T-cell (primary cell): ENCODE results near the gene DYSF. TPM values are rescaled to one million over a fixed set of nuclear protein-coding genes. Genes with fewer than 3 reads are reported as not detected.

ENCODE experiments used
- ATAC-seq, 4 experiments: fragments of 200-7000 bp in 3 of 4; fragments of 150-1000 bp in 1 of 4; cut with Tn5 transposase; replicated peaks in 1 of 4; 1 replicate in 3 of 4; 2 replicates in 1 of 4; pipeline ENCODE4 v1.10.0; 2021; ENCODE audit warnings: moderate library complexity in 3 of 4, mild to moderate bottlenecking in 2 of 4, moderate number of reproducible peaks in 1 of 4
- CTCF ChIA-PET, 2 donors: fragments of 300-600 bp; sonication (Branson Sonifier 250); formaldehyde crosslinking; loops; one replicate each; lab custom pipeline; 2022; ENCODE audit warnings: antibody characterized with exemption in 2 of 2; lab: Charles Lee
- POLR2A ChIA-PET, 2 donors: fragments of 300-600 bp; sonication (Branson Sonifier 250); formaldehyde crosslinking; loops; one replicate each; lab custom pipeline; 2022; ENCODE audit warnings: antibody characterized with exemption in 2 of 2; lab: Charles Lee
- DNase-seq, 35 experiments: peaks; one replicate each; pipeline versions ENCODE4 v3.0.0 to v3.0.0-alpha.2; 2013 to 2023
- H3K27ac ChIP-seq: one replicate; pipeline ENCODE4 v1.5.1; 2013; ENCODE audit warnings: low read length
- H3K27me3 ChIP-seq, 2 experiments: replicated peaks in 1 of 2; 1 replicate in 1 of 2; 2 replicates in 1 of 2; pipeline versions ENCODE4 v1.6.1 to v1.7.0; 2013; ENCODE audit warnings: low read length in 1 of 2, mixed read lengths in 1 of 2; ENCODE audit not compliant: control insufficient read depth in 2 of 2, insufficient read depth in 2 of 2; ENCODE audit errors: extremely low read depth in 1 of 2
- H3K36me3 ChIP-seq, 2 donors: 1 replicate in 1 of 2; 2 replicates in 1 of 2; pipeline versions ENCODE4 v1.6.1 to v1.7.0; 2013; ENCODE audit warnings: low read length in 1 of 2; ENCODE audit not compliant: control insufficient read depth in 2 of 2, insufficient read depth in 1 of 2; ENCODE audit errors: extremely low read depth in 1 of 2
- H3K4me1 ChIP-seq, 2 experiments: 1 replicate in 1 of 2; 2 replicates in 1 of 2; pipeline versions ENCODE4 v1.6.1 to v1.7.0; 2013; ENCODE audit warnings: low read length in 2 of 2, mixed read lengths in 1 of 2; ENCODE audit not compliant: insufficient read depth in 2 of 2, control insufficient read depth in 1 of 2; ENCODE audit errors: extremely low read depth in 1 of 2
- H3K4me3 ChIP-seq, 2 donors: 1 replicate in 1 of 2; 2 replicates in 1 of 2; pipeline versions ENCODE4 v1.5.1 to v1.7.0; 2013; ENCODE audit warnings: mild to moderate bottlenecking in 2 of 2, low read length in 1 of 2, moderate library complexity in 1 of 2; ENCODE audit not compliant: control insufficient read depth in 1 of 2; ENCODE audit errors: extremely low read depth in 1 of 2
- H3K9me3 ChIP-seq: 2 replicates; pipeline ENCODE4 v1.7.0; 2013
- H3K27ac Mint-ChIP-seq, 2 donors: one replicate each; pipeline ENCODE4 v1.8.0; 2020 to 2021; ENCODE audit warnings: mild to moderate bottlenecking in 2 of 2, mixed read lengths in 2 of 2
- H3K27me3 Mint-ChIP-seq, 2 donors: one replicate each; pipeline ENCODE4 v1.8.0; 2021 to 2022; ENCODE audit warnings: mixed read lengths in 2 of 2
- H3K36me3 Mint-ChIP-seq: one replicate; pipeline ENCODE4 v1.8.0; 2021; ENCODE audit warnings: mixed read lengths
- H3K4me1 Mint-ChIP-seq, 3 donors: one replicate each; pipeline ENCODE4 v1.8.0; 2020 to 2022; ENCODE audit warnings: mixed read lengths in 3 of 3, mild to moderate bottlenecking in 1 of 3
- H3K4me3 Mint-ChIP-seq, 3 donors: one replicate each; pipeline ENCODE4 v1.8.0; 2020 to 2022; ENCODE audit warnings: mild to moderate bottlenecking in 3 of 3, mixed read lengths in 3 of 3, moderate library complexity in 3 of 3
- H3K9me3 Mint-ChIP-seq, 3 donors: one replicate each; pipeline ENCODE4 v1.8.0; 2020 to 2022; ENCODE audit warnings: mixed read lengths in 3 of 3
- WGBS: methylation state at CpG from one replicate; pipeline ENCODE4 v1.1.5; 2013; ENCODE audit warnings: missing lambda C conversion rate; ENCODE audit not compliant: insufficient coverage; 5-methylcytosine and 5-hydroxymethylcytosine counted together
- total RNA-seq, 35 experiments: library from RNA in 6 of 35; stranded (reverse) in 6 of 35; fragments of 120-200 nt in 1 of 35; gene quantifications; one replicate each; pipeline versions ENCODE4 v1.2.1 to v1.2.4 and lab custom pipeline; 2013 to 2026

DYSF gene
- total RNA-seq, 5 donors from 2014 or later (not counting 1 experiment from before 2014, with no cell fraction given), result 0.56 to 3.4 (median 1.9) TPM

DNA sequence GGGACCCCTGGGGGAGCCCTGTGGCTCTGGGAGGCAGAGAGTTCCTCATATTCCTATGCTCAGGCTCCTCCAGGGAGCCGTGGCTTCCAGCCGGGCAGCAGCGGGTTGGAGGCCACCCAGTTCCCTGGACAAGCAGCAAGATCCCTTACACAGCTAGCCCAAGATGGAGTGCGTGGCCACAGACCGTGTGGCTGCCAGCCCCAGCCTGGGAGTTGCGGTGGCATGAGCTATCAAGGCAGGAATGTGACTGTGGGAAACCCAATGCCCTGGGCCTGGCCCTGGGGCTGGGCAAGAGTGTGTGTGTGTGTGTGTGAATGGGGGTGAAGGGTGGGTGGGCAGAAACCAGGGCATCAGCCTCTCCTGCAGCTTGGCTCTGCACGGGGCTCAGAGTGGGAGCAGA lies 130.5 kb downstream of the DYSF start:
- Mint-ChIP-seq H3K36me3 (no peaks in the 10 kb centered on the region), H3K4me1 (no peaks in the 10 kb centered on the region), H3K9me3 (no peaks in the 10 kb centered on the region), H3K27ac (no peak overlapping the region), H3K27me3 (no peaks in the 10 kb centered on the region), H3K4me3 (no peak overlapping the region)
- 81% methylated on average over 7 of the region's 7 CpGs for WGBS
- Histone ChIP-seq H3K4me3 (no peak overlapping the region), H3K27me3 (peaks cover 0 to 18% of the 10 kb centered on the region in 2 experiments), H3K9me3 (no peaks in the 10 kb centered on the region), H3K4me1 (no peaks in the 10 kb centered on the region), H3K27ac (no peak overlapping the region), H3K36me3 (no peaks in the 10 kb centered on the region)
- ChIA-PET POLR2A (no interaction called here), CTCF (no interaction called here)
- ATAC-seq (no peak), DNase-seq (no peak)

DNA sequence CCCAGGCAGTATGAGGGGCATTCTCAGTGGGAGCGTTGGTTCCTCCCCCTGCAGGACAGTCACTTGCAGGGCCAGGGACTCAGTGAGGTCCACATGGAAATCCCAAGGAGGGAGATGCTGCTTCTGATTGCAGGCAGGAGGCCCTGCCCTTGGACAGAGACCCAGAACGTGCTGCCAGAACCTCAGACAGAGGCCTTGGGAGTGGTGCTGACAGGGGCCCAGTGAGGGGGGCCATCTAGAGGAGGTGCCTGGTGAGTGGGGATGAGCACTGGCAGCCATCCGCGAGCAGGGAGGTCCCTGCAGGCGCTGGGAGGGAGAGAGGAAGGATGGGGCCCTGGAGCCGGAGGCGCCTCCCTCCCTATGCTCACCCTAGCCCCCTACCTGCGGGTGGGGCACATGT lies 133.1 kb downstream of the DYSF start:
- no peak for DNase-seq
- no peaks in the 10 kb centered on the region for H3K9me3 ChIP-seq
- Mint-ChIP-seq H3K27me3 (no peaks in the 10 kb centered on the region), H3K4me3 (no peak overlapping the region), H3K9me3 (no peaks in the 10 kb centered on the region), H3K27ac (no peak overlapping the region), H3K36me3 (no peaks in the 10 kb centered on the region), H3K4me1 (no peaks in the 10 kb centered on the region)
- peaks cover 0 to 13% of the 10 kb centered on the region in 2 experiments for H3K27me3 ChIP-seq
- ATAC-seq, result no peak
- ChIA-PET POLR2A (no interaction called here), CTCF (no interaction called here)
- no peak overlapping the region for H3K4me3 ChIP-seq
- H3K36me3 ChIP-seq, result no peaks in the 10 kb centered on the region
- 92% methylated on average over 3 of the region's 8 CpGs for whole genome bisulfite sequencing
- no peaks in the 10 kb centered on the region for H3K4me1 ChIP-seq
- no peak overlapping the region for H3K27ac ChIP-seq

DNA sequence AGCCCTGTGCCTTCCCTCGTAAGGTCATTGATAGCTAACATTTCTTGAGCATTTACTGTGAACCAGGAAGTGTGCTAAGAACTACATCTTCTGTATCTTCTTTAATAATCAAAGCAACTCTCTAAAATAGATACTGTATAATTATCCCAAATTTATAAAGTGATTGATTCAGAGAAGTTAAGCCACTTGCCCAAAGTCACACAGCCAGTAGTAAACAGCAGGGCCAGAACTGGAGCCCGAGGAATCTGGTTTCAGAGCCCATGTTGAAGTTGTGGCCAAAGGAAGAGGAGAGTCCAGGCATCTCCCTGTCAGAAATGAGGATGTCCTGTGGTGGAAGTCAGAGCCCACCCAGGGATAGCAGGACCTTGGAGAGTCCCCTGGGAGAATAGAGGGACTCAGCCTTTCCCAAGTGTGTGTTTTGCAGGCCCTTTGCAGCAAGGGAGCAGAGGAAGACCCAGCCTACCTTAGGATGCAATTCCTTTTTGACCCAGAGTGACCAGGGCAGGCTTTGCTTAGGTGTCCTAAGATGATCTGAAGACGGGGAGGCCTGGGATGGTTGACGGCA lies 134.2 kb downstream of the DYSF start:
- H3K27me3 ChIP-seq, result peaks cover 0 to 19% of the 10 kb centered on the region in 2 experiments
- CTCF ChIA-PET, result no interaction called here
- no peak for DNase-seq
- no peaks in the 10 kb centered on the region for H3K36me3 Mint-ChIP-seq
- no peaks in the 10 kb centered on the region for H3K27me3 Mint-ChIP-seq
- no peak for ATAC-seq
- no peak overlapping the region for H3K4me3 ChIP-seq
- H3K27ac ChIP-seq, result no peak overlapping the region
- POLR2A ChIA-PET, result no interaction called here
- no peaks in the 10 kb centered on the region for H3K9me3 ChIP-seq
- H3K27ac Mint-ChIP-seq, result no peak overlapping the region
- H3K4me1 Mint-ChIP-seq, result no peaks in the 10 kb centered on the region
- no peak overlapping the region for H3K4me3 Mint-ChIP-seq
- no peaks in the 10 kb centered on the region for H3K4me1 ChIP-seq
- 64% methylated on average over 3 of the region's 4 CpGs for WGBS
- H3K9me3 Mint-ChIP-seq, result no peaks in the 10 kb centered on the region
- no peaks in the 10 kb centered on the region for H3K36me3 ChIP-seq

DNA sequence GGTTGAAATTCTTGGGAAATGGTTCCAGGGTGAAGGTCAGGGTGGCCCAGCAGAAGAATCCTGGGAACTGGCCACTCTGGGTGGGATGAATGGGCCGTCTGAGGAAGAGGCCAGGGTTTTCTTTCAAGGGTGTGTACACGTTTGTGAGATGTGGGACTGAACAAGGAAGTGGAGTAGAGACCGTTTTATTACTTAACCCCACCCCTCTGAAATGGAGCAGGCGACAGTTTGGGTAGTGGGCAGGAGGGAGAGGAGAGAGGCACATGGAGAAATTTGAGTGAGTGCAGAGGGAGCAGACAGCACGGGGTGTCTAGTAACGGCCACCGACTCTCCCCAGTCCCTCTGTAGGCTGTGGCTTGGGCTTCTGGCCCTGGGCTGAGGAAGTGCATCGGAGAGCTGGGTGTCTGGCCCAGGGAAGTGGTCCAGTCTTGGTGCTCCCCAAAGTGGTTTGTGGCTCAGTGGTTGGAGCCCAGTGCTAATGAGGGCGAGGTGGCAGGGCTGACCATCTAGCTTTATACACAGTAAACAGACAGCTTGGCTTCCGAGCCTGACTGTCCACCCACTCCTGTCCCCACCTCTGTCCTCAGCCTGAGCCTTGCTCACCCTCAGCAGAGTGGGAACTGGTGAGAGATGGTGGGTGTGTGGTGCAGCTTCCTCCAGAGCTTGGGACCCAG lies 135.3 kb downstream of the DYSF start:
- Histone ChIP-seq H3K27me3 (peaks cover 0 to 18% of the 10 kb centered on the region in 2 experiments), H3K36me3 (no peaks in the 10 kb centered on the region), H3K27ac (no peak overlapping the region), H3K4me3 (no peak overlapping the region), H3K9me3 (no peaks in the 10 kb centered on the region), H3K4me1 (no peaks in the 10 kb centered on the region)
- ATAC-seq (no peak), DNase-seq (no peak)
- H3K9me3 Mint-ChIP-seq, result no peaks in the 10 kb centered on the region
- no peak overlapping the region for H3K4me3 Mint-ChIP-seq
- no peaks in the 10 kb centered on the region for H3K4me1 Mint-ChIP-seq
- no peak overlapping the region for H3K27ac Mint-ChIP-seq
- H3K27me3 Mint-ChIP-seq, result no peaks in the 10 kb centered on the region
- H3K36me3 Mint-ChIP-seq, result no peaks in the 10 kb centered on the region
- ChIA-PET POLR2A (no interaction called here), CTCF (no interaction called here)
- WGBS, result 89% methylated on average over 4 of the region's 10 CpGs

DNA sequence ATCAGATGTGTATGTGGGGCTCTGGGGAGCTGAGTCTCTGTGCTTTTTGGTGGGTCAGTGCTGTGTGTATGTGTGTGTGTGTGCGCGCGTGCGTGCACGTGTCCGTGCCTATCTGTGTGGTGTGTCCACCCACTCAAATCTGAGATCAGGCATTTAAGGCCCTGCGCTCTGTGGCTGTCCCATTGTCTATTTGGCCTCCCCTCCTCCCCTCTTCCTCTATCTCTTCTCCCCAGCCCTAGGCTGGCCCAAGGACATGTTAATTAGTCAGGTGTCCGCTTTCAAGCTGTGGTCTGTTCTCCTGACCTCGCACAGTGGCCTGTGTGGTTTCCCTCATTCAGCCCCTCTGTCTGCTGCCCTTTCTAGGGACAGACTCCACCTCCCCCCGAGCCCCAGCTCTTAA lies 136.4 kb downstream of the DYSF start:
- Mint-ChIP-seq H3K4me1 (no peaks in the 10 kb centered on the region), H3K27ac (no peak overlapping the region), H3K27me3 (peaks cover 2 to 3% of the 10 kb centered on the region in 2 donors), H3K36me3 (no peaks in the 10 kb centered on the region), H3K4me3 (no peak overlapping the region), H3K9me3 (no peaks in the 10 kb centered on the region)
- WGBS, result 84% methylated on average over 5 of the region's 10 CpGs
- no peaks in the 10 kb centered on the region for H3K9me3 ChIP-seq
- ATAC-seq, result no peak
- H3K4me1 ChIP-seq, result no peaks in the 10 kb centered on the region
- CTCF ChIA-PET, result no interaction called here
- no peak for DNase-seq
- peaks cover 0 to 22% of the 10 kb centered on the region in 2 experiments for H3K27me3 ChIP-seq
- H3K4me3 ChIP-seq, result no peak overlapping the region
- POLR2A ChIA-PET, result no interaction called here
- H3K36me3 ChIP-seq, result no peaks in the 10 kb centered on the region
- no peak overlapping the region for H3K27ac ChIP-seq

DNA sequence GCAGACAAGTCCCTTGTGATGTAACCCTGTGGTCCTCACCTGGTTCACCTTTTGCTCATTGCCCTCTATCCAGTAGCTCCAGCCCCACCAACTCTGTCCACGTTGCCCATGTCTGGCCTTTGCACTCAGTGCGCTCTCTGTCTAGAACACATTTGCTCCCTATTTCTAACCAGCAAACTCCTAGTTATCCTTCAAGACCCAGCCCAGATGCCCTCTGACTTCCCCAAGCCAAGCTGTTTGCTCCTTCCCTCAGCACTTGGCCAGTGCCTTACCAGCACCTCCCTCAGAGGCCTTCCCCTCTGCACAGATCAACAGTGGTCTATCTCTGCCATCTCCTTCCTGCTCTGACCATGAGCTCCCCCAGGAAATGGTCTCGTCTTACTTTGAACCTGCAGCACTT lies 137.7 kb downstream of the DYSF start:
- ChIA-PET CTCF (no interaction called here), POLR2A (no interaction called here)
- H3K9me3 ChIP-seq, result no peaks in the 10 kb centered on the region
- H3K4me1 ChIP-seq, result no peaks in the 10 kb centered on the region
- no peaks in the 10 kb centered on the region for H3K4me1 Mint-ChIP-seq
- no peak overlapping the region for H3K4me3 ChIP-seq
- 82% methylated on average over 2 of the region's 3 CpGs for WGBS
- no peak overlapping the region for H3K27ac Mint-ChIP-seq
- DNase-seq (no peak), ATAC-seq (no peak)
- no peaks in the 10 kb centered on the region for H3K36me3 Mint-ChIP-seq
- peaks cover 0 to 24% of the 10 kb centered on the region in 2 experiments for H3K27me3 ChIP-seq
- no peaks in the 10 kb centered on the region for H3K9me3 Mint-ChIP-seq
- no peak overlapping the region for H3K4me3 Mint-ChIP-seq
- H3K27me3 Mint-ChIP-seq, result peaks cover 2 to 5% of the 10 kb centered on the region in 2 donors
- H3K27ac ChIP-seq, result no peak overlapping the region
- H3K36me3 ChIP-seq, result no peaks in the 10 kb centered on the region
